ENCODE data around the gene LOX. TPM values are rescaled to one million over a fixed set of nuclear protein-coding genes. Genes with fewer than 3 reads are reported as not detected.

Gene LOX
- polyA plus RNA-seq, 12 donors, result 40.3 to 181 (median 80.5) TPM; not detected in 1

DNA sequence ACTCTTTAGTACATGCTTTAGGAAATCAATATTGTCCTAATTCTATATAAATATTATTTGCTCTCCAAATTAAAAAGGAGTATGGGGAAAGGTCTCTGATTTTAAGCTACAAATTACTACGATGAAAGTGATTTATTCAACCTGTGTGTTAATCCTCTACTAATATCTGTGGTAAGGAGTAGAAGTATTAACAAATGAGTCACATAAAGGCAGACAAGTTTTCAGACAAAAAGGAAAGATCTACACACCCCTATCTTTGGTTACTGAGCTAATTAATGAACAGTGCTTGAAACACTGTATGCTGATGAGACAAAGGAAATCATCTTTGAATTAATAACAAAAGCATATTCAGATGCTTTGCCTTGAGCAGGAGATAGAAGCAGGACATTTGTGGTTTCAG, 15.9 kb downstream of the LOX start:
- no peak for DNase-seq

DNA sequence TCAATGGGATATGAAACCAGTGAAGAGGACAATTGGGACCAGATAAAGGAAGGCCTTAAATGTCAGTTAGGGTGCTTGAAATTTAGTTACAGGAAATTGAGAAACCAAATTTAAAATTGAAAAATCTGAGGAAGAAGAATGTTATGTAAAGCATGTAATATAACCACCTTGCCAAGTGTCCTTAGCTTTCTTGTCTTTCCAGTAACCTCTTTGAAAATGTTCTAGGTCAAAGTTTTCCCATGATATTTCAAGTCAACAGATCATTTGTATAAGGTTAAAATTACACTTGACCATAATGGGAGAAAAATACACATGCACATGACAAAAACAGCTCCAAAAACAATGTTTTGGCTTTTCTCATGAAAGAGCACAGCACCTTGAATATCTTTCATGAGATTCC, 21.1 kb downstream of the LOX start:
- no peak for DNase-seq

DNA sequence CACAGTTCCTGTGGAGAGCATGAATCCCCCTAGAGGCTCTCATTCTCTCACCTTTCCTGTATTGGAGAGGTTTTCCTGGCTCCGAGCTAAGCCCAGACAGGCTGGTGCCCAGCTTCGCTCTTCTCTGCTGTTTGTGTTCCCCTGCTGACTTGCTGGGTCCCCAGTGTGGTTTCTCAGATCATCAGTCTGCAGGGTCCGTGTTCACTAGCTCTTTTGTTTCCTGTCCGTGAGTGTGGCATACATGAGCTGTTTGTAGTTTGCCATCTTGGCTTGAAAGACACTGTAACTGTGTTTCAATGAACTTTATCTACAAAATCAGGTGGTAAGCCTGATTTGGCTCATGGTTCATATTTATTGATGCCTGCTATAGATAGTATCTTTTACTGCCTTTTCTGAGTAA, 23.8 kb downstream of the LOX start:
- DNase-seq, result no peak

DNA sequence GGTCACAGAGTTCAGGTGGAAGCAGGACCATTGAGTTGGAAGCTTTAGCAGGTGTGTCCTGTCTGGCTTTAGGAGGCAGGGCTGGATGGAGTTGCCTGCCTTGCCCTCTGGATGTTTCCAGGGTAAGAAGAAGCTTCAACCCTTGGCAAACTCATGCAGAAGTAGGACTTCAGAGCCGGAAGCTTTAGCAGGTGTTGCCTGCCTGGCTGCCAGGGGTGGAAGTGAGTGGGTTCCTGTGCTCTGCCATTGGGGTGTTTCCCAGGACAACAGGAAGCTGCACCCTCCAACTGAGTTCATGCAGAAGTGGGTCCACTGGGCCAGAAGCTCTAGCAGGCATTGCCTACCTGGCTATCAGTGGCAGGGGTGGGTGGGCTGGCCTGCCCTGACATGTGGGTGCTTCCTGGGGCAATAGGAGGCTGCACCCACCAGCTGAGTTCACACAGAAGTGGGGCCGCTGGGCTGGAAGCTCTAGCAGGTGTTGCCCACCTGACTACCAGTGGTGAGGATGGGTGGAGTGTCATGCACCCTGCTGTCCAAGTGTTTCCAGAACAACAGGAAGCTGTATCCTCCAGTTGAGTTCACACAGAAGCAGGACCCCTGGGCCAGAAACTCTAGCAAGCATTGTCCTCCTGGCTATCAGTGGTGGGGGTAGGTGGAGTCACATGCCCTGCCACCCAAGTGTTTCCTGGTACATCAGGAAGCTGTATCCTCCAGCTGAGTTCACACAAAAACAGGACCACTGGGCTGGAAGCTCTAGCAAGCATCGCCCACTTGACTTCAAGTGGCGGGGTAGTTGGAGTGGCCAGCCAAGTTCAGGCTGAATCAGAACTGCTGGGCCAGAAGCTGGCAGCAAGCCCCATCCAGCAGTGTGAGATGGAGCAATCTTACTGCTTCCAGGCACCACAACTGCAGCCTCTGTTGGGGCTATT, 24.6 kb downstream of the LOX start:
- DNase-seq, result no peak

DNA sequence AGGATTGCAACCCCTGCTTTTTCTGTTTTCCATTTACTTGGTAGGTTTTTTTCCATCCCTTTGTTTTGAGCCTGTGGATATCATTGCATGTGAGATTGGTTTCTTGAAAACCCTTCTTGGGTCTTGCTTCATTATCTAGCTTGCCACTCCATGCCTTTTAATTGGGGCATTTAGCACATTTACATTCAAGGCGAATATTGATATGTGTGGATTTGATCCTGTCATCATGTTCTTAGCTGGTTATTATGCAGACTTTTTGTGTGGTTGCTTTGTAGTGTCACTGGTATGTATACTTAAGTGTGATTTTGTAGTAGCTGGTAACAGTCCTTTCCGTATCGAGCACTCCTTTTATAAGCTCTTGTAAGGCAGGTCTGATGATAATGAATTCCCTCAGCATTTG, 26.5 kb downstream of the LOX start:
- no peak for DNase-seq

DNA sequence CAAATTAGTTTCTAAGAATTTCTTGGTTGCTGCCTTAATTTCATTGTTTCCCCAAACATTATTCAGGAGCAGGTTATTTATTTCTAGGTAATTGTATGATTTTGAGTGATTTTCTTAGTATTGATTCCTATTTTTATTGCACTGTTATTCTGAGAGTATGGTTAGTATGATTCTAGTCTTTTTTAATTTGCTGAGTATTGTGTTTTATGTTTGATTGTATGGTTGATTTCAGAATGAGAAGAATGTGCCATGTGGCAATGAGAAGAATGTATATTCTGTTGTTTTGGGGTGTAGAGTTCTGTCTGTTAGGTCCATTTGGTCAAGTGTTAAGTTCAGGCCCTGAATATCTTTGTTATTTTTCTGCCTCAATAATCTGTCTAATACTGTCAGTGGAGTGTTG, 27.1 kb downstream of the LOX start:
- no peak for DNase-seq

DNA sequence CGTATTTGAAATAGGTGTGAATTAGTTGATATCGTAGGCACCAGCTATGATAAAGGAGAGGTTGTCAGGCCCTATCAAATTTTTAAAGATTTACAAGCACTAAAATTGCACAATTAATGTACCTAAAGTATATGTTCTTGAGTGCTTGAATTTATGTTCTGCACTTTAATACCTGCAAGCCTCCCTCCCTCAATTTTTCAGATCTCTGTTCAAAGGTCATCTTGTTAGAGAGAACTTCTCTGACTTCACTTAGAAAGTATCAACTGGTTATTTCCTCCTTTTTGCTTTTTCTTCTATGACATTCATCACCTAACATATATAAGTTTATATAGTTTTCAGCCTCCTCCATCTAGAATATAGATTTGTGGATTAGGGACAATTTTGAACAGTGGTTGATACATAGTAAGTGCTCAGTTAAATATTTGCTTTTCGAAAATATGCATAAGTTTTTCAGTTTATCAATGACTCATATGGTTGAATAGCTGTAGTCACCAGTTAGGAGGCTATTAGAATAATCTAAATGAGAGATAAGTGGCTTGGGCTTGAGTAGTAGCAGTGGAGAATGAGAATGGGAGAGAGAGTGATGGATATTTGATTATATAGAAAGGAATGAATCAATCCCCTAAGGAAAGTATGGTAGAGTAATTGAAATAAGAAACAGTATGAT, 37.3 kb downstream of the LOX start:
- DNase-seq, result no peak

DNA sequence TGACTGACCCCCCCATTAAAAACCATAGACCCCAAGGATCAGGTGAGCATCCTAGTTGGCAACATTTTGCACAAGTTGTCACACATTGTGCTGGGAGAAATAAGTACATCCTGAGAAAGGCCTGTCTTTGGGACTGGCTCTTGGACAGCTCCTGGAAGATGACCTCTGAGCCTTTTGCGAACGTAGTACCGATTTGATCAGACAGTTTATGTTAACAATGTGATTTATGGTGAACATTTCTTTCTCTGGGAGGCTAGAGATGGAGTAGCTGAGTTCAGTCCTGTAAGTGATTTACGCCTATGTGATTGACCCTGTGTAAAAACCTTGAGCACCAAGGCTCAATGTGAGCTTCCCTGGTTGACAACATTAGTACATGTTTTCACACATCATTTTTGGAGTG, 41.7 kb downstream of the LOX start:
- no peak for DNase-seq

DNA sequence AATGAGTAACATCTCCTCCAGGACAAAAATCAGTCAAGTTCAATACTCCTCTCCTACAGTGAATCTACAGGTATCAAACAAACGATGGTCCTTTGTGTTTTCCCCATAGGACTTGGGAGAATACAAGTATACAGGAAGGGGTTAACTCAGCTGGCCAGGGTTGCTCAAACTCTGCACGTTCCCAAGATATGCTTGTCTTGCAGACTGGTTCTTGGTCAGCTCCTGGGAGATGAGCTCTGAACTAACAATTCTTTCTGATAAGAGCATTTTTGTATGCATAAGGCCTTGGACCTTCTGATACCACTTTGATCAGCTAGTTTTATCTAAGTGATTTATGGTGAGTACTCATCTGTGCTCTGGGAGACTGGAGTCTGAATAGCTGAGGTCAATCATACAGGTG, 42.1 kb downstream of the LOX start:
- no peak for DNase-seq

DNA sequence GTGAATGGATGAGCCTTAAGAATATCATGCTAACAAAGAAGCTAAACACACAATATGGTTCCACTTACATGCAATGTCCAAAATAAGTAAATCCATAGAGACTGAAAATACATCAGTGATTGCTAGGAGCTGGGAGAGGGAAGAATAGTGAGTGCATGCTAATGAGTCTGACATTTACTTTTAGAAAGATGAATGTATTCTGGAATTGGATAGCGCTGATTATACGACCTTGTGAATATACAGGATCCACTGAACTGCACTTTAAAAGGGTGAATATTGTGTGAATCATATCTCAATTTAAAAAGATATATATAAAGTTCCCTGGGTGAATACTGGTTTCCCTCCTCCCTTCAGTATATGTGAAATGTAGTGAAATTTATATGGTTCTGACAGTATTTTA, 46.2 kb downstream of the LOX start:
- no peak for DNase-seq

DNA sequence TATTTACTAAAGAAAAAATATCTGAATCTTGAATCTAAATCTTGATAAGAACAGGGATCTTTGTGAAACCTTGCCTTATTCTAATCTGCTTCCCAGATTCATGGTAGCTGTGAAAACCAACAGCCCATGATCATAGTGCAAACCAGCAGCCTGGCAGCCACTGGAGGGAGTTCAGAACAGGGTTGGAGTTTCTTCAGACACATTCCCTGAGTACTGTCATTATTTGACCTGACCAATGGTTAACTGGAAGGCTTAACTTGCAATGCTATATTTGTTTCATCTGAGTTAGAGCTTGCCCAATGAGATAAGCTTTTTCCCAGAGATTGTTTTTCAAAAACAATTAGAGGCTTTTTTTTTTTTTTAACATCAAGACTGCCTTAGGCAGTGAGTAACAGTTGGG, 47.8 kb downstream of the LOX start:
- no peak for DNase-seq

DNA sequence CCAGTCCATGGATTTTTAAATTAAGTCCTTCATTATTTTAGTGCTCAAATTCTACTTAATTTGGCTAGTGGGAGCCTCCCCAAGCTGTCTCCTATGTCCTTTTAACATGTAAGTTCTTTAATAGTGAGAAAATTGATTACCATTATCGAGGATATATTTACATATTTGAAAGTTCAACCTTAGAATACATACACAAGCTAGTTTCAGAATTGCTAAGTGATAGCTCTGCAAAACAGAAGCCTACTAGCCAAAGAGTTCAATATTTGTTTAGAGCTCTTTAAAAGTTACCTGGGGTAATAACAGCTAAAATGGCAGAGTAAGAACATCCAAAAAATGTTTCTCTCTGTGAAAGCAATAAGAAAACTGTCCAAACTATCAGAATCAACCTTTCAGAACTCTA, 48.2 kb downstream of the LOX start:
- DNase-seq, result no peak

DNA sequence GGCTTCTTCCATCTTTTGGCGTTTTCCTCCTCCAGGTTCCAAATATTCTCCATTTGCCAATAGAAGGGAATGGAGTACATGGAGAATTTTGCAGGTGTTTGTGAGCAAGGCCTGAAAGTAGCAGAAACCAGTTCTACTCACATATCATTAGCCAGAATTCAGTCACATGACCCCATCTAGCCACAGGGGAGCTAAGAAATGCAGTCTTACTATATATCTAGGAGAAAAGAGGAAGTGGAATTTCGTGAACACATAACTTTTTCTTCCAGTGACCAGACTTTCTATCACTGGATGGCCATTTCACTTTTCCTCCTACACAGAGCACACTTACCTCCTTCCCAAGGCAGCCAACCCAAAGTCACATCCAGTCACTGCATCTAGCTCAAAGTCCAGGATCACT, 55.1 kb downstream of the LOX start:
- DNase-seq, result no peak

DNA sequence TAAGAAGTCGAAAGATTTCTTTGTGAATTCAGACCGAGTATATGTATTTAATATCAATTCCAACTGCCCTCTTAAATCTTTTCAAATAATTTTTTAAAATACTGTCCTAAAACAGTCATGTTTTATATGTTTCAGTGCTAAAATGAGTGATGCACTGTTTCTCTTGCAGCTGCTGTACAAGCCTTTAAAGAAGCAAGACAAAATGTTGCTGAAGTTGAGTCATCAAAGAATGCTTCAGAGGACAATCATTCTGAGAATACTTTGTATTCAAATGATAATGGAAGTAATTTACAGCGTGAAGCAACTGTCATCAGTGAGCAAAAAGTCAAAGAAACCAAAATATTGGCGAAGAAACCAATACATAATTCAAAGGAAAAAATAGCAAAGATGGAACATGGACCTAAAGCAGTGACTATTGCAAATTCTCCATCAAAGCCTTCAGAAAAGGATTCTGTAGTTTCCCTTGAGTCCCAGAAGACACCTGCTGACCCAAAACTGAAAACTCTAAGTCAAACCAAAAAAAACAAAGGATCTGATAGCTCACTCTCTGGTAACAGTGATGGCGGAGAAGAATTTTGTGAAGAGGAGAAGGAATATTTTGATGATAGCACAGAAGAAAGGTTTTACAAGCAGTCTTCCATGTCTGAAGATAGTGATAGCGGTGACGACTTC, 58.0 kb downstream of the LOX start:
- DNase-seq, result no peak

DNA sequence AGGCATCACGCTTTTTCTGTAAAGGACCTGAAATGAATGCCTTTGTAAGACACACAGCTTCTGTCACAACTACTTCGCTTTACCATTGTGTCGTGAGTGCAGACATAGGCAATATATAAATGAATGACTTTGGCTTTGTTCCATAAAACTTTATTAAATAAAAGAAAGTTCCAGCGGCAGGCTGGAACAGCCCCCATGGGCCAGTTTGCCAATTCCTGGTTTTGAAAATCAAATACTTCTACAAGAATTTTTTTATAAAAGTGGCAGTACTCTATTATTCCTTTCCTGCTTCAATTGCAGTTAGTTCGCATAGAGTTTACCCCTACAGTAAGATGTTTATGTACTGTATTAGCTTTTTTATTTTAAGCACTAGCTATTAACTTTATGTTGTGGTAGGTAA, 62.6 kb downstream of the LOX start:
- no peak for DNase-seq

DNA sequence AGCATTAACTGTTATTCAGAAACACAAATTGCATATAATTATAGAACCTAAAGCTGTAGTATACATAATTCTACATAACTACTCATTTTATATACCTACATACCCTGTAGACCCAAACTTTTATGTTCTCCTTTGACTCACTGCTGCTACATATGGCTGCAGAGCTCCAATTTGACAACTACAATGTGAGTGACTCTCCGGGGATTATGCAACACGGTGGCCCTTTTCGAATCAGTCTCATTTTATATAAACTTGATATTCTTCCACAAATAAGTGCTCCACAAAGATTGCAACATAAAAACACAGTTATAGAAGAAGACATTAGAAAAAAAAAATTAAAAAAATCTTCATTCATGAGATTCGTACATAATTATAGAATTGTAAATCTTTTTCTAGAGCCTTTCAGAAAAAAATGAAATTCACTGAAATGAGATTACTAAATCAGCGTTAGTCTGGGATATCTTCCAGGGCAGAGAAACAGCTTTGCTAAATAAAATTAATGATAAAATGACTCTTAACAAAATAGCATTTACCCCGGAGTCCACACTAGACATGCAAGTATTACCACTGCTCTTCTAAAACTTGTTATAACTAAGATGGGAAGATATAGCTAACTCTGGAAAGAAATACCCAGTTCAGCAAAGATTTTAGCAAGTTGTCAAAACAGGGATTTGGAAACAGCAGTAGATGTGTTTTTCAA, 63.7 kb downstream of the LOX start:
- DNase-seq, result no peak

Other genes starting within 250 kb of the LOX start
- gene FTMT, start 226.4 kb downstream of the LOX start, polyA plus RNA-seq (ENCODE audit: insufficient read length in 12 of 12), result not detected
- 10 to 100 TPM in 10 of 12 donors, 1 to 10 TPM in 1, not detected in 1; 8.5 to 15.3 (median 13.2) TPM for gene SRFBP1, start 116.3 kb downstream of the LOX start, polyA plus RNA-seq (ENCODE audit: insufficient read length in 12 of 12)
- 1 to 10 TPM in 5 of 12 donors, under 1 TPM in 5, not detected in 2; 0.33 to 7.4 (median 0.96) TPM for gene ZNF474, start 51.3 kb upstream of the LOX start, polyA plus RNA-seq (ENCODE audit: insufficient read length in 12 of 12)
- 10 to 100 TPM in 6 of 12 donors, 1 to 10 TPM in 5, not detected in 1; 7.6 to 28.4 (median 10.9) TPM for gene SNCAIP, start 234.0 kb upstream of the LOX start, polyA plus RNA-seq (ENCODE audit: insufficient read length in 12 of 12)

Measured in muscle of arm (tissue), 12 donors.